ENCODE data around the gene CYP4B1.
A peak's percentile ranks its signal among the peaks of the same experiment; 100 is the strongest.

CYP4B1 gene

GRCh38 chr1:46797696-46798470 lies 963 bp upstream of the CYP4B1 start:
- no peak for DNase-seq

- no peak for DNase-seq
Observed at GRCh38 chr1:46800742-46801141, 1.9 kb downstream of the CYP4B1 start.

- peak; percentile 90 for DNase-seq
Observed at GRCh38 chr1:46801323-46802055, 2.6 kb downstream of the CYP4B1 start.

- peak; percentile 15 for DNase-seq
Observed at GRCh38 chr1:46802081-46802480, 3.2 kb downstream of the CYP4B1 start.

- no peak for DNase-seq
Observed at GRCh38 chr1:46802901-46803574, 4.2 kb downstream of the CYP4B1 start.

GRCh38 chr1:46804027-46804889 lies 5.4 kb downstream of the CYP4B1 start:
- DNase-seq = no peak

- DNase-seq = no peak
Observed at GRCh38 chr1:46804926-46805325, 6.1 kb downstream of the CYP4B1 start.

- no peak for DNase-seq
Observed at GRCh38 chr1:46805755-46806154, 6.9 kb downstream of the CYP4B1 start.

GRCh38 chr1:46806196-46807020 lies 7.6 kb downstream of the CYP4B1 start:
- peak; percentile 11 for DNase-seq

GRCh38 chr1:46807046-46807972 lies 8.5 kb downstream of the CYP4B1 start:
- DNase-seq = no peak

- DNase-seq = no peak
Observed at GRCh38 chr1:46809071-46809470, 10.2 kb downstream of the CYP4B1 start.

GRCh38 chr1:46809904-46810303 lies 11.1 kb downstream of the CYP4B1 start:
- DNase-seq = no peak

- no peak for DNase-seq
Observed at GRCh38 chr1:46810596-46810995, 11.8 kb downstream of the CYP4B1 start.

- DNase-seq = no peak
Observed at GRCh38 chr1:46811053-46811452, 12.2 kb downstream of the CYP4B1 start.

GRCh38 chr1:46812065-46812963 lies 13.5 kb downstream of the CYP4B1 start:
- no peak for DNase-seq

- no peak for DNase-seq
Observed at GRCh38 chr1:46812996-46813857, 14.4 kb downstream of the CYP4B1 start.

GRCh38 chr1:46813858-46814396 lies 15.1 kb downstream of the CYP4B1 start:
- DNase-seq = no peak

GRCh38 chr1:46815133-46815532 lies 16.3 kb downstream of the CYP4B1 start:
- DNase-seq = no peak

Measured in DMS79 treated with DMSO at 0.1 percent for 48 hours (cell line).